H1 (cell line): ENCODE measurements around the gene HABP4. TPM values are rescaled to one million over a fixed set of nuclear protein-coding genes. Genes with fewer than 3 reads are reported as not detected.

Experiments used
- CTCF ChIA-PET: fragments of 300-600 bp; sonication (Branson Sonifier 250); formaldehyde crosslinking; loops from one replicate; lab custom pipeline; 2021; ENCODE audit not compliant: partially characterized antibody; lab: Charles Lee
- POLR2A ChIA-PET: fragments of 300-600 bp; sonication (Branson Sonifier 250); formaldehyde crosslinking; loops from one replicate; lab custom pipeline; 2021; ENCODE audit warnings: inconsistent platforms; ENCODE audit not compliant: partially characterized antibody; lab: Charles Lee
- DNase-seq, 2 experiments: peaks; one replicate each; pipeline versions ENCODE4 v3.0.0 to v3.0.0-alpha.2; 2010 to 2022; ENCODE audit warnings: low spot score in 2 of 2, low read depth in 1 of 2, mixed read lengths in 1 of 2
- FAIRE-seq: peaks from 2 replicates; lab custom pipeline; 2011; peaks lifted over from hg19 to GRCh38; lab: Jason Lieb, UNC
- H2AFZ ChIP-seq: 2 replicates; pipeline ENCODE4 v1.8.1; 2012; ENCODE audit warnings: low read length, inconsistent platforms
- H2AK5ac ChIP-seq: 2 replicates; pipeline ENCODE4 v1.6.1; 2013; ENCODE audit warnings: low read depth, low read length
- H2BK120ac ChIP-seq: replicated peaks from 2 replicates; pipeline ENCODE3; 2013; ENCODE audit warnings: low read depth, low read length, inconsistent platforms
- H2BK12ac ChIP-seq: 2 replicates; pipeline ENCODE4 v1.6.1; 2013; ENCODE audit warnings: low read depth, low read length
- H2BK15ac ChIP-seq: 2 replicates; pipeline ENCODE4 v1.6.1; 2013; ENCODE audit warnings: low read length
- H2BK20ac ChIP-seq: 2 replicates; pipeline ENCODE4 v1.6.1; 2013; ENCODE audit warnings: low read length
- H2BK5ac ChIP-seq: 2 replicates; pipeline ENCODE4 v1.6.1; 2013; ENCODE audit warnings: low read depth, low read length
- H3K14ac ChIP-seq: 2 replicates; pipeline ENCODE4 v1.6.1; 2013; ENCODE audit warnings: inconsistent platforms; ENCODE audit not compliant: insufficient read length
- H3K18ac ChIP-seq: 2 replicates; pipeline ENCODE4 v1.6.1; 2013; ENCODE audit warnings: low read length; ENCODE audit errors: extremely low read depth
- H3K23ac ChIP-seq: 2 replicates; pipeline ENCODE4 v1.6.1; 2013; ENCODE audit warnings: inconsistent platforms; ENCODE audit not compliant: insufficient read length
- H3K23me2 ChIP-seq: 2 replicates; pipeline ENCODE4 v1.6.1; 2013; ENCODE audit warnings: low read depth, low read length
- H3K27ac ChIP-seq: 2 replicates; pipeline ENCODE4 v1.6.1; 2011; ENCODE audit warnings: low read depth, low read length, inconsistent platforms
- H3K27me3 ChIP-seq, 4 experiments: replicated peaks in 1 of 4; 1 replicate in 1 of 4; 2 replicates in 3 of 4; pipeline versions ENCODE4 v1.6.1 to v1.8.1; 2011 to 2013; ENCODE audit warnings: low read length in 3 of 4, mild to moderate bottlenecking in 3 of 4, inconsistent platforms in 2 of 4, mixed read lengths in 2 of 4, moderate library complexity in 1 of 4; ENCODE audit not compliant: control insufficient read depth in 3 of 4, insufficient read depth in 3 of 4; ENCODE audit errors: extremely low read depth in 1 of 4
- H3K36me3 ChIP-seq, 4 experiments: 2 replicates each; pipeline versions ENCODE4 v1.6.1 to v1.8.1; 2011 to 2013; ENCODE audit warnings: mild to moderate bottlenecking in 4 of 4, low read length in 3 of 4, moderate library complexity in 2 of 4, control low read depth in 1 of 4, inconsistent platforms in 1 of 4; ENCODE audit not compliant: insufficient read depth in 4 of 4, control insufficient read depth in 2 of 4
- H3K4ac ChIP-seq: replicated peaks from 2 replicates; pipeline ENCODE3; 2013; ENCODE audit warnings: low read length, low read depth, mixed read lengths, inconsistent platforms; ENCODE audit not compliant: insufficient read length
- H3K4me1 ChIP-seq, 4 experiments: replicated peaks in 1 of 4; 1 replicate in 1 of 4; 2 replicates in 3 of 4; pipeline versions ENCODE4 v1.6.1 to v1.8.1; 2011 to 2013; ENCODE audit warnings: low read length in 3 of 4, inconsistent platforms in 2 of 4, mixed read lengths in 1 of 4; ENCODE audit not compliant: insufficient read depth in 4 of 4, control insufficient read depth in 3 of 4
- H3K4me2 ChIP-seq, 2 experiments: 2 replicates each; pipeline versions ENCODE4 v1.6.1 to v1.8.1; 2011 to 2013; ENCODE audit warnings: low read depth in 2 of 2, low read length in 2 of 2, control low read depth in 1 of 2, inconsistent platforms in 1 of 2, mild to moderate bottlenecking in 1 of 2; ENCODE audit not compliant: insufficient read depth in 1 of 2
- H3K4me3 ChIP-seq, 4 experiments: fragments of 200-600, 300-600 bp in 1 of 4; sonication (generic), shearing (Covaris generic), sonication (Bioruptor Twin) in 1 of 4; 2 replicates each; pipeline versions ENCODE4 v1.5.1 to v1.8.1; 2011 to 2016; ENCODE audit warnings: low read length in 4 of 4, low read depth in 3 of 4, control low read depth in 2 of 4, inconsistent platforms in 2 of 4, mild to moderate bottlenecking in 2 of 4, mixed read lengths in 1 of 4, moderate library complexity in 1 of 4; ENCODE audit not compliant: insufficient read depth in 2 of 4; ENCODE audit errors: extremely low read depth in 1 of 4
- H3K56ac ChIP-seq: replicated peaks from 2 replicates; pipeline ENCODE3; 2013; ENCODE audit warnings: low read depth, mild to moderate bottlenecking, mixed read lengths, low read length, inconsistent platforms; ENCODE audit not compliant: insufficient read length
- H3K79me1 ChIP-seq: 2 replicates; pipeline ENCODE4 v1.6.1; 2013; ENCODE audit warnings: low read depth, low read length, control low read depth
- H3K79me2 ChIP-seq, 2 experiments: 2 replicates each; pipeline versions ENCODE4 v1.6.1 to v1.8.1; 2012 to 2013; ENCODE audit warnings: low read length in 2 of 2, mild to moderate bottlenecking in 2 of 2, inconsistent platforms in 1 of 2; ENCODE audit not compliant: insufficient read depth in 2 of 2, control insufficient read depth in 1 of 2
- H3K9ac ChIP-seq, 4 experiments: replicated peaks in 1 of 4; 1 replicate in 1 of 4; 2 replicates in 3 of 4; pipeline versions ENCODE4 v1.6.1 to v1.8.1; 2011 to 2013; ENCODE audit warnings: low read depth in 3 of 4, low read length in 3 of 4, control low read depth in 2 of 4, mild to moderate bottlenecking in 2 of 4, moderate library complexity in 2 of 4, inconsistent platforms in 1 of 4; ENCODE audit errors: extremely low read depth in 1 of 4
- H3K9me3 ChIP-seq, 2 experiments: 2 replicates each; pipeline versions ENCODE4 v1.6.1 to v1.8.1; 2012 to 2013; ENCODE audit warnings: mild to moderate bottlenecking in 2 of 2, moderate library complexity in 2 of 2, control low read depth in 1 of 2, inconsistent platforms in 1 of 2, low read depth in 1 of 2, low read length in 1 of 2, mixed read lengths in 1 of 2; ENCODE audit not compliant: insufficient read depth in 2 of 2
- H4K20me1 ChIP-seq, 2 experiments: replicated peaks in 1 of 2; 2 replicates each; pipeline versions ENCODE3 to v1.8.1; 2011 to 2013; ENCODE audit warnings: inconsistent platforms in 2 of 2, low read length in 2 of 2, mild to moderate bottlenecking in 1 of 2; ENCODE audit not compliant: insufficient read depth in 2 of 2, control insufficient read depth in 1 of 2
- H4K5ac ChIP-seq: 2 replicates; pipeline ENCODE4 v1.6.1; 2013; ENCODE audit warnings: low read length, low read depth, mixed read lengths, inconsistent platforms; ENCODE audit not compliant: insufficient read length
- H4K8ac ChIP-seq: 2 replicates; pipeline ENCODE4 v1.8.0; 2013; ENCODE audit warnings: mild to moderate bottlenecking, moderate library complexity, low read length, inconsistent platforms; ENCODE audit not compliant: insufficient read depth; ENCODE audit errors: extremely low read depth
- H4K91ac ChIP-seq: replicated peaks from 2 replicates; pipeline ENCODE3; 2013; ENCODE audit warnings: low read length, mixed read lengths, inconsistent platforms; ENCODE audit not compliant: insufficient read length
- BCL11A ChIP-seq, 2 experiments: IDR thresholded peaks; one replicate each; pipeline ENCODE4 v1.6.1; 2011; ENCODE audit warnings: low read depth in 2 of 2, low read length in 2 of 2, mild to moderate bottlenecking in 2 of 2
- CHD1 ChIP-seq: IDR thresholded peaks from 2 replicates; pipeline ENCODE4 v1.6.1; 2012; ENCODE audit warnings: low read depth, low read length, improper control_type of control experiment
- FOSL1 ChIP-seq: IDR thresholded peaks from 2 replicates; pipeline ENCODE4 v1.6.1; 2011; ENCODE audit warnings: mild to moderate bottlenecking, low read depth, low read length, moderate library complexity; ENCODE audit not compliant: insufficient read depth
- HDAC2 ChIP-seq, 2 experiments: fragments of 300-600 bp in 1 of 2; sonication (generic) in 1 of 2; IDR thresholded peaks; 2 replicates each; pipeline ENCODE4 v1.6.1; 2011 to 2012; ENCODE audit warnings: low read depth in 2 of 2, low read length in 2 of 2, mild to moderate bottlenecking in 2 of 2, moderate library complexity in 2 of 2, borderline replicate concordance in 1 of 2, inconsistent platforms in 1 of 2
- POLR2AphosphoS5 ChIP-seq: IDR thresholded peaks from 2 replicates; pipeline ENCODE4 v1.6.1; 2011; ENCODE audit warnings: low read depth, low read length
- POU5F1 ChIP-seq: IDR thresholded peaks from 2 replicates; pipeline ENCODE4 v1.6.1; 2011; ENCODE audit warnings: low read depth, mild to moderate bottlenecking, low read length, moderate library complexity
- RFX5 ChIP-seq: IDR thresholded peaks from 2 replicates; pipeline ENCODE4 v1.6.1; 2011; ENCODE audit warnings: low read depth, low read length, improper control_type of control experiment, borderline replicate concordance
- SIRT6 ChIP-seq: IDR thresholded peaks from one replicate; pipeline ENCODE4 v1.7.1; 2012; ENCODE audit warnings: low read length, inconsistent platforms
- SP1 ChIP-seq: IDR thresholded peaks from 2 replicates; pipeline ENCODE4 v1.6.1; 2011; ENCODE audit warnings: low read depth, low read length
- SP4 ChIP-seq: IDR thresholded peaks from 2 replicates; pipeline ENCODE4 v1.6.1; 2012; ENCODE audit warnings: low read length, inconsistent platforms
- TAF1 ChIP-seq: IDR thresholded peaks from 2 replicates; pipeline ENCODE4 v1.6.1; 2011; ENCODE audit warnings: mild to moderate bottlenecking, low read depth, low read length
- TBP ChIP-seq: IDR thresholded peaks from 2 replicates; pipeline ENCODE4 v1.6.1; 2011; ENCODE audit warnings: low read depth, low read length, improper control_type of control experiment
- polyA plus RNA-seq, 7 experiments: library from polyadenylated mRNA; depleted of rRNA in 3 of 7; stranded (reverse) in 5 of 7; unstranded in 2 of 7; fragments of >200 nt in 5 of 7; fragments of 200-250 nt in 2 of 7; gene quantifications; 1 replicate in 5 of 7; 2 replicates in 1 of 7; 4 replicates in 1 of 7; pipeline versions ENCODE4 v1.2.1 to v1.2.3, GENCODE V29; 2011 to 2013; ENCODE audit warnings: missing spikeins in 2 of 7, mixed read lengths in 2 of 7
- total RNA-seq: library from RNA; stranded (reverse); fragmentation: NEBNext Ultra II Directional; extraction: Animal tissue kit (Norgen Biotek cat#: 25700); gene quantifications from 2 replicates; pipeline ENCODE4 v1.2.1, GENCODE V29; 2021

The HABP4 gene
- total and polyA plus RNA-seq, 2 of the 8 experiments (the other 6 are each of a cell fraction or from before 2014, with no cell fraction given), result 3.3 to 11.2 TPM

- H3K27me3 ChIP-seq, result no peaks in the 10 kb centered on the region
- H4K8ac ChIP-seq, result no peak overlapping the region
- H3K9ac ChIP-seq, result no peak overlapping the region
- H3K4me1 ChIP-seq, result peaks cover 4 to 9% (median 8%) of the 10 kb centered on the region in 4 experiments; a peak in 5 of 7 replicates
- no peak overlapping the region for H2BK15ac ChIP-seq
- H3K79me2 ChIP-seq, result no peaks in the 10 kb centered on the region; a peak in 1 of 4 replicates
- no peaks in the 10 kb centered on the region for H3K23me2 ChIP-seq
- no peak overlapping the region; the same call in 1 of the 2 replicates for H3K18ac ChIP-seq
- H4K5ac ChIP-seq, result no peak overlapping the region
- no peak overlapping the region for H4K91ac ChIP-seq
- no peak overlapping the region for H3K4ac ChIP-seq
- H2AK5ac ChIP-seq, result no peak overlapping the region
- POLR2A ChIA-PET, result interaction anchor here (0.6 kb wide), 1 partner anchor 37 kb away, joined by 3 read pairs; no protein-coding TSS in a partner anchor
- no peak overlapping the region for H2BK120ac ChIP-seq
- peaks cover 0 to 1% of the 10 kb centered on the region in 2 experiments for H4K20me1 ChIP-seq
- TF ChIP-seq BCL11A (IDR thresholded peaks at IDR 0.05; ENCODE audit: low read depth in 2 of 2, low read length in 2 of 2), result no peak
- TF ChIP-seq SP4, result no peak
- TF ChIP-seq TBP, result no peak
- no peak for TF ChIP-seq POU5F1
- TF ChIP-seq SP1, result no peak
- no peak for TF ChIP-seq CHD1
- TF ChIP-seq HDAC2 (IDR thresholded peaks at IDR 0.05; ENCODE audit: borderline replicate concordance in 1 of 2, low read depth in 2 of 2, low read length in 2 of 2), result no peak
- no peak for TF ChIP-seq TAF1
- TF ChIP-seq SIRT6, result no peak
- TF ChIP-seq FOSL1, result no peak
- TF ChIP-seq RFX5, result no peak
- no peak for TF ChIP-seq POLR2AphosphoS5
- no peak overlapping the region for H2AFZ ChIP-seq
- no peak for FAIRE-seq
- no peak overlapping the region for H3K56ac ChIP-seq
- no peak overlapping the region for H2BK12ac ChIP-seq
- no peak overlapping the region for H3K23ac ChIP-seq
- no peak overlapping the region for H3K4me3 ChIP-seq
- H3K36me3 ChIP-seq, result peaks cover 0 to 13% (median 2%) of the 10 kb centered on the region in 4 experiments; a peak in 5 of 8 replicates
- no peak overlapping the region for H2BK5ac ChIP-seq
- H3K14ac ChIP-seq, result no peak overlapping the region
- no peak for DNase-seq
- H3K9me3 ChIP-seq, result no peaks in the 10 kb centered on the region
- no peak overlapping the region for H3K4me2 ChIP-seq
- no peak overlapping the region for H3K27ac ChIP-seq
- H3K79me1 ChIP-seq, result no peaks in the 10 kb centered on the region
- CTCF ChIA-PET, result interaction anchor here (1.6 kb wide), 1 partner anchor 9 kb away, joined by 7 read pairs; no protein-coding TSS in a partner anchor
- no peak overlapping the region; the same call in 1 of the 2 replicates for H2BK20ac ChIP-seq
These were observed 10.9 kb downstream of the HABP4 start for GRCh38 chr9:96460882-96461281.
